ENCODE data around the gene EIF2B4.
"Not testable (repeated sequence)": the region's sequence is repeated elsewhere in the genome, so short reads cannot be mapped to it uniquely, and the experiment has no call there.

The EIF2B4 gene

GRCh38 chr2:27377618-27378095, 7.5 kb upstream of the EIF2B4 start:
- DNase-seq (ENCODE audit: low read depth) = no peak

GRCh38 chr2:27376866-27377617, 6.9 kb upstream of the EIF2B4 start:
- DNase-seq (ENCODE audit: low read depth) = no peak

- no peak for DNase-seq (ENCODE audit: low read depth)
Measured at GRCh38 chr2:27376151-27376865, 6.2 kb upstream of the EIF2B4 start.

- DNase-seq (ENCODE audit: low read depth) = no peak
Measured at GRCh38 chr2:27375513-27376099, 5.5 kb upstream of the EIF2B4 start.

GRCh38 chr2:27373567-27373966, 3.4 kb upstream of the EIF2B4 start:
- no peak for DNase-seq (ENCODE audit: low read depth)

- no peak for DNase-seq (ENCODE audit: low read depth)
Measured at GRCh38 chr2:27372937-27373336, 2.8 kb upstream of the EIF2B4 start.

- no peak for DNase-seq (ENCODE audit: low read depth)
Measured at GRCh38 chr2:27370816-27371620, 880 bp upstream of the EIF2B4 start.

- no peak for DNase-seq (ENCODE audit: low read depth)
Measured at GRCh38 chr2:27369471-27370025, 590 bp downstream of the EIF2B4 start.

GRCh38 chr2:27363933-27364332, 6.2 kb downstream of the EIF2B4 start:
- no peak for DNase-seq (ENCODE audit: low read depth)

- no peak for DNase-seq (ENCODE audit: low read depth)
Measured at GRCh38 chr2:27362678-27363420, 7.3 kb downstream of the EIF2B4 start.

GRCh38 chr2:27356382-27357181, 13.6 kb downstream of the EIF2B4 start, which contains the start of gene GTF3C2:
Gene GTF3C2, minus strand, starts transcription at chr2:27356764. Its CDS starts 13,210 bp downstream, at chr2:27343554.
- peak; percentile 89 for DNase-seq (ENCODE audit: low read depth)

- DNase-seq (ENCODE audit: low read depth) = no peak
Measured at GRCh38 chr2:27356056-27356381, 14.1 kb downstream of the EIF2B4 start.

- no peak for DNase-seq (ENCODE audit: low read depth)
Measured at GRCh38 chr2:27354597-27354927, 15.6 kb downstream of the EIF2B4 start.

- DNase-seq (ENCODE audit: low read depth) = no peak
Measured at GRCh38 chr2:27353762-27354596, 16.2 kb downstream of the EIF2B4 start.

- not testable (repeated sequence) for DNase-seq (ENCODE audit: low read depth)
Measured at GRCh38 chr2:27353386-27353761, 16.8 kb downstream of the EIF2B4 start.

- DNase-seq (ENCODE audit: low read depth) = no peak
Measured at GRCh38 chr2:27351802-27352598, 18.1 kb downstream of the EIF2B4 start.

- no peak for DNase-seq (ENCODE audit: low read depth)
Measured at GRCh38 chr2:27350106-27350693, 19.9 kb downstream of the EIF2B4 start.

- no peak for DNase-seq (ENCODE audit: low read depth)
Measured at GRCh38 chr2:27347641-27348040, 22.5 kb downstream of the EIF2B4 start.
